Measurements from ENCODE around the gene ATP2C1.

GRCh38 chr3:130851277-130851676 is 42.6 kb upstream of the ATP2C1 start:
- TF ChIP-seq CTCF (conservative IDR thresholded peaks at IDR 0.05 in 1 of 2, IDR thresholded peaks at IDR 0.05 in 1 of 2; ENCODE audit: low read depth in 1 of 2, low read length in 2 of 2) (no peak), EZH2 (IDR thresholded peaks at IDR 0.05; ENCODE audit: low read length, missing control alignments) (no peak)
